CD14-positive monocyte (primary cell): ENCODE results near the gene PRR23E. TPM values are rescaled to one million over a fixed set of nuclear protein-coding genes. Genes with fewer than 3 reads are reported as not detected.

ENCODE experiments used
- DNase-seq, 3 donors: peaks; one replicate each; pipeline ENCODE4 v3.0.0-alpha.2; 2011 to 2022
- H2AFZ ChIP-seq: 2 replicates; pipeline ENCODE4 v1.6.0; 2012; ENCODE audit warnings: mild to moderate bottlenecking, low read depth, low read length, inconsistent platforms; ENCODE audit not compliant: insufficient read depth, poor library complexity, severe bottlenecking
- H3K27ac ChIP-seq, 2 donors: 1 replicate in 1 of 2; 2 replicates in 1 of 2; pipeline ENCODE4 v1.5.1; 2012 to 2013; ENCODE audit warnings: low read length in 2 of 2, control low read depth in 1 of 2, inconsistent platforms in 1 of 2, low read depth in 1 of 2, mild to moderate bottlenecking in 1 of 2
- H3K27me3 ChIP-seq, 2 donors: one replicate each; pipeline versions ENCODE4 v1.6.0 to v1.6.1; 2011 to 2013; ENCODE audit warnings: low read length in 2 of 2; ENCODE audit not compliant: control insufficient read depth in 2 of 2, insufficient read depth in 2 of 2
- H3K36me3 ChIP-seq, 2 donors: replicated peaks in 1 of 2; 1 replicate in 1 of 2; 2 replicates in 1 of 2; pipeline versions ENCODE4 v1.5.1 to v1.6.1; 2012 to 2013; ENCODE audit warnings: low read length in 2 of 2, control low read depth in 1 of 2, inconsistent platforms in 1 of 2, mild to moderate bottlenecking in 1 of 2; ENCODE audit not compliant: insufficient read depth in 2 of 2, control insufficient read depth in 1 of 2
- H3K4me1 ChIP-seq, 2 donors: 1 replicate in 1 of 2; 2 replicates in 1 of 2; pipeline versions ENCODE4 v1.5.1 to v1.6.1; 2012 to 2013; ENCODE audit warnings: low read length in 2 of 2, control low read depth in 1 of 2, inconsistent platforms in 1 of 2, mild to moderate bottlenecking in 1 of 2, moderate library complexity in 1 of 2; ENCODE audit not compliant: insufficient read depth in 2 of 2, control insufficient read depth in 1 of 2
- H3K4me2 ChIP-seq: replicated peaks from 2 replicates; pipeline ENCODE3; 2012; ENCODE audit warnings: low read length, moderate library complexity, mild to moderate bottlenecking; ENCODE audit not compliant: poor library complexity, severe bottlenecking; ENCODE audit errors: extremely low read depth
- H3K4me3 ChIP-seq, 3 experiments: fragments of 200-600 bp in 1 of 3; sonication (generic) in 1 of 3; replicated peaks in 1 of 3; 1 replicate in 2 of 3; 2 replicates in 1 of 3; pipeline ENCODE4 v1.5.1; 2011 to 2013; ENCODE audit warnings: low read length in 3 of 3, mild to moderate bottlenecking in 3 of 3, control low read depth in 2 of 3, low read depth in 2 of 3, inconsistent platforms in 1 of 3, moderate library complexity in 1 of 3
- H3K79me2 ChIP-seq: 2 replicates; pipeline ENCODE4 v1.6.0; 2012; ENCODE audit warnings: mild to moderate bottlenecking, control low read depth, inconsistent platforms, low read length, moderate library complexity; ENCODE audit not compliant: insufficient read depth
- H3K9ac ChIP-seq: 2 replicates; pipeline ENCODE4 v1.6.0; 2017; ENCODE audit warnings: low read length, mild to moderate bottlenecking; ENCODE audit not compliant: insufficient read depth, poor library complexity, severe bottlenecking
- H3K9me3 ChIP-seq, 2 donors: replicated peaks in 1 of 2; 1 replicate in 1 of 2; 2 replicates in 1 of 2; pipeline versions ENCODE4 v1.5.1 to v1.6.1; 2012 to 2013; ENCODE audit warnings: low read length in 2 of 2, control low read depth in 1 of 2; ENCODE audit not compliant: control insufficient read depth in 1 of 2, insufficient read depth in 1 of 2
- H4K20me1 ChIP-seq: 2 replicates; pipeline ENCODE4 v1.6.0; 2012; ENCODE audit warnings: mild to moderate bottlenecking, low read length, control low read depth, moderate library complexity; ENCODE audit not compliant: insufficient read depth
- H3K27ac Mint-ChIP-seq, 7 donors: one replicate each; pipeline ENCODE4 v1.8.0; 2020; ENCODE audit warnings: mild to moderate bottlenecking in 7 of 7, mixed read lengths in 7 of 7, moderate library complexity in 6 of 7, inconsistent platforms in 2 of 7
- H3K27me3 Mint-ChIP-seq, 3 donors: one replicate each; pipeline ENCODE4 v1.8.0; 2021 to 2022; ENCODE audit warnings: low read depth in 3 of 3, mild to moderate bottlenecking in 3 of 3, mixed read lengths in 3 of 3, moderate library complexity in 3 of 3, inconsistent platforms in 1 of 3
- H3K36me3 Mint-ChIP-seq, 2 donors: one replicate each; pipeline ENCODE4 v1.8.0; 2020; ENCODE audit warnings: mixed read lengths in 2 of 2, inconsistent platforms in 1 of 2, mild to moderate bottlenecking in 1 of 2
- H3K4me1 Mint-ChIP-seq: one replicate; pipeline ENCODE4 v1.8.0; 2020; ENCODE audit warnings: mild to moderate bottlenecking, mixed read lengths
- H3K4me3 Mint-ChIP-seq, 2 donors: one replicate each; pipeline ENCODE4 v1.8.0; 2020; ENCODE audit warnings: mild to moderate bottlenecking in 2 of 2, mixed read lengths in 2 of 2, moderate library complexity in 1 of 2
- H3K9me3 Mint-ChIP-seq, 7 donors: one replicate each; pipeline ENCODE4 v1.8.0; 2020 to 2022; ENCODE audit warnings: mixed read lengths in 7 of 7, mild to moderate bottlenecking in 6 of 7, moderate library complexity in 6 of 7, inconsistent platforms in 2 of 7
- CTCF ChIP-seq: fragments of 200-600 bp; IDR thresholded peaks from one replicate; pipeline ENCODE4 v1.8.0; 2022; ENCODE audit warnings: antibody characterized with exemption, mild to moderate bottlenecking
- WGBS: methylation state at CpG from one replicate; pipeline ENCODE4 v1.1.5; 2013; ENCODE audit warnings: missing lambda C conversion rate; ENCODE audit not compliant: insufficient coverage; 5-methylcytosine and 5-hydroxymethylcytosine counted together
- intact Hi-C, 2 donors: fragments of 100-400 bp; cut with micrococcal nuclease; formaldehyde crosslinking; loops; one replicate each; pipeline versions ENCODE4 v1.15.0 to v1.15.1; 2023
- polyA plus RNA-seq, 3 donors: library from polyadenylated mRNA; depleted of rRNA in 1 of 3; unstranded in 2 of 3; stranded (reverse) in 1 of 3; fragments of 300-500 nt in 2 of 3; fragments of >200 nt in 1 of 3; fragmentation: Illumina TruSeq in 2 of 3; gene quantifications; 1 replicate in 2 of 3; 2 replicates in 1 of 3; pipeline ENCODE4 v1.2.3, GENCODE V29; 2012 to 2021

The PRR23E gene
- polyA plus RNA-seq, 3 donors = not detected

GRCh38 chr3:127222664-127223063, 29.7 kb downstream of the PRR23E start:
- Histone ChIP-seq H2AFZ (peak overlapping the region; percentile 82), H3K27me3 (no peaks in the 10 kb centered on the region), H3K27ac (no peak overlapping the region), H3K4me3 (no peak overlapping the region), H3K79me2 (no peaks in the 10 kb centered on the region), H3K9me3 (peaks cover 0 to 8% of the 10 kb centered on the region in 2 donors), H3K4me2 (no peak overlapping the region), H3K4me1 (peaks cover 31 to 50% of the 10 kb centered on the region in 2 donors), H3K9ac (no peak overlapping the region), H4K20me1 (no peaks in the 10 kb centered on the region), H3K36me3 (no peaks in the 10 kb centered on the region)
- Mint-ChIP-seq H3K27me3 (peaks cover 1 to 6% (median 3%) of the 10 kb centered on the region in 3 donors), H3K9me3 (peaks cover 5 to 25% (median 13%) of the 10 kb centered on the region in 7 donors), H3K36me3 (peaks cover 0 to 6% of the 10 kb centered on the region in 2 donors), H3K4me1 (peaks cover 22% of the 10 kb centered on the region), H3K27ac (no peak overlapping the region), H3K4me3 (no peak overlapping the region)
- intact Hi-C loops = no loop called here
- WGBS = 90% methylated on average over 13 of the region's 13 CpGs
- no peak for TF ChIP-seq CTCF
- no peak for DNase-seq

GRCh38 chr3:127224118-127224517, 31.2 kb downstream of the PRR23E start:
- Histone ChIP-seq H3K79me2 (no peaks in the 10 kb centered on the region), H3K4me3 (peak overlapping the region in 2 of 3 experiments; percentile 29 to 66), H4K20me1 (no peaks in the 10 kb centered on the region), H3K4me2 (peak overlapping the region; percentile 65), H3K36me3 (no peaks in the 10 kb centered on the region), H3K27me3 (no peaks in the 10 kb centered on the region), H3K9ac (peak overlapping the region; percentile 44), H2AFZ (peak overlapping the region; percentile 82), H3K27ac (peak overlapping the region; percentile 25 to 88), H3K9me3 (peaks cover 0 to 8% of the 10 kb centered on the region in 2 donors), H3K4me1 (peaks cover 33 to 46% of the 10 kb centered on the region in 2 donors)
- peak overlapping the region; percentile 72 to 91 (median 85) for H3K27ac Mint-ChIP-seq
- peaks cover 0 to 6% of the 10 kb centered on the region in 2 donors for H3K36me3 Mint-ChIP-seq
- peaks cover 5 to 26% (median 13%) of the 10 kb centered on the region in 7 donors for H3K9me3 Mint-ChIP-seq
- H3K27me3 Mint-ChIP-seq = peaks cover 1 to 6% (median 3%) of the 10 kb centered on the region in 3 donors
- H3K4me3 Mint-ChIP-seq = peak overlapping the region; percentile 72 to 94
- DNase-seq = peak; percentile 48 to 61 (median 49)
- intact Hi-C loops = no loop called here
- no peak for TF ChIP-seq CTCF
- 0% methylated on average over 3 of the region's 8 CpGs for WGBS
- peaks cover 22% of the 10 kb centered on the region for H3K4me1 Mint-ChIP-seq
